ENCODE results near the gene BIRC7.

BIRC7 gene

GRCh38 chr20:63196768-63197470 lies 38.8 kb upstream of the BIRC7 start:
- no peak for TF ChIP-seq CTCF (conservative IDR thresholded peaks at IDR 0.05; ENCODE audit: low read depth, low read length)
- no peak for DNase-seq (ENCODE audit: low read depth)
- no peak overlapping the region for H3K4me3 ChIP-seq (ENCODE audit: low read depth, low read length)

GRCh38 chr20:63198606-63199005 lies 37.1 kb upstream of the BIRC7 start:
- no peak for TF ChIP-seq CTCF (conservative IDR thresholded peaks at IDR 0.05; ENCODE audit: low read depth, low read length)
- H3K4me3 ChIP-seq (ENCODE audit: low read depth, low read length) = no peak overlapping the region
- DNase-seq (ENCODE audit: low read depth) = no peak

GRCh38 chr20:63202021-63202420 lies 33.7 kb upstream of the BIRC7 start:
- DNase-seq (ENCODE audit: low read depth) = no peak
- H3K4me3 ChIP-seq (ENCODE audit: low read depth, low read length) = no peak overlapping the region
- no peak for TF ChIP-seq CTCF (conservative IDR thresholded peaks at IDR 0.05; ENCODE audit: low read depth, low read length)

GRCh38 chr20:63202811-63203526 lies 32.7 kb upstream of the BIRC7 start:
- no peak for DNase-seq (ENCODE audit: low read depth)
- TF ChIP-seq CTCF (conservative IDR thresholded peaks at IDR 0.05; ENCODE audit: low read depth, low read length) = no peak
- no peak overlapping the region for H3K4me3 ChIP-seq (ENCODE audit: low read depth, low read length)

- no peak for DNase-seq (ENCODE audit: low read depth)
- no peak for TF ChIP-seq CTCF (conservative IDR thresholded peaks at IDR 0.05; ENCODE audit: low read depth, low read length)
These were observed 31.3 kb upstream of the BIRC7 start for GRCh38 chr20:63204362-63204761.

GRCh38 chr20:63205896-63206295 lies 29.8 kb upstream of the BIRC7 start:
- H3K4me3 ChIP-seq (ENCODE audit: low read depth, low read length) = no peak overlapping the region
- TF ChIP-seq CTCF (conservative IDR thresholded peaks at IDR 0.05; ENCODE audit: low read depth, low read length) = no peak
- no peak for DNase-seq (ENCODE audit: low read depth)

More at GRCh38 chr20:63204362-63204761, 31.3 kb upstream of the BIRC7 start:
- no peak overlapping the region for H3K4me3 ChIP-seq (ENCODE audit: low read depth, low read length)

GRCh38 chr20:63206878-63207277 lies 28.8 kb upstream of the BIRC7 start:
- DNase-seq (ENCODE audit: low read depth) = no peak
- TF ChIP-seq CTCF (conservative IDR thresholded peaks at IDR 0.05; ENCODE audit: low read depth, low read length) = no peak
- H3K4me3 ChIP-seq (ENCODE audit: low read depth, low read length) = no peak overlapping the region

Data from choroid plexus epithelial cell (primary cell).